IMR-90 (cell line): ENCODE measurements around the gene XPC. TPM values are rescaled to one million over a fixed set of nuclear protein-coding genes. Genes with fewer than 3 reads are reported as not detected.

ENCODE experiments used
- ATAC-seq: fragments of 200-7000 bp; cut with Tn5 transposase; 2 replicates; pipeline ENCODE4 v1.9.1; 2020; ENCODE audit warnings: low read depth, mild to moderate bottlenecking, moderate library complexity
- BruUV-seq: library from RNA; stranded (reverse); fragments of 400-500 nt; replicated peaks from 2 replicates; lab custom pipeline; 2021; lab: Mats Ljungman, UMichigan
- CTCF ChIA-PET: fragments of 300-600 bp; formaldehyde crosslinking; extraction: SDS; loops from one replicate; lab custom pipeline; 2021; ENCODE audit warnings: antibody characterized with exemption; lab: Yijun Ruan, JAX
- POLR2A ChIA-PET: fragments of 300-600 bp; sonication (Branson Sonifier 250); formaldehyde crosslinking; loops from one replicate; lab custom pipeline; 2022; ENCODE audit warnings: antibody characterized with exemption; ENCODE audit not compliant: unreplicated experiment; lab: Charles Lee
- DNase-seq: peaks from one replicate; pipeline ENCODE4 v3.0.0; 2013
- H2AFZ ChIP-seq: replicated peaks from 2 replicates; pipeline ENCODE3; 2013; ENCODE audit warnings: low read length, mild to moderate bottlenecking; ENCODE audit not compliant: poor library complexity
- H2AK5ac ChIP-seq: 2 replicates; pipeline ENCODE4 v1.6.1; 2013; ENCODE audit warnings: low read depth, low read length, inconsistent platforms
- H2AK9ac ChIP-seq: replicated peaks from 2 replicates; pipeline ENCODE3; 2013; ENCODE audit warnings: mild to moderate bottlenecking, low read depth, low read length, moderate library complexity; ENCODE audit not compliant: poor library complexity
- H2BK120ac ChIP-seq: 2 replicates; pipeline ENCODE4 v1.6.1; 2013; ENCODE audit warnings: low read depth, low read length, inconsistent platforms
- H2BK15ac ChIP-seq: 3 replicates; pipeline ENCODE4 v1.6.1; 2013; ENCODE audit warnings: low read depth, low read length, inconsistent platforms
- H2BK20ac ChIP-seq: 2 replicates; pipeline ENCODE4 v1.6.1; 2013; ENCODE audit warnings: low read depth, mild to moderate bottlenecking, inconsistent platforms, low read length, moderate library complexity
- H2BK5ac ChIP-seq: 2 replicates; pipeline ENCODE4 v1.6.1; 2013; ENCODE audit warnings: mild to moderate bottlenecking, low read depth, low read length, inconsistent platforms; ENCODE audit not compliant: poor library complexity, severe bottlenecking
- H3K14ac ChIP-seq: replicated peaks from 2 replicates; pipeline ENCODE4 v1.6.1; 2013; ENCODE audit warnings: low read depth, low read length, inconsistent platforms
- H3K18ac ChIP-seq: 2 replicates; pipeline ENCODE4 v1.6.1; 2013; ENCODE audit warnings: low read depth, low read length, control low read depth
- H3K23ac ChIP-seq: 2 replicates; pipeline ENCODE4 v1.6.1; 2013; ENCODE audit warnings: low read depth, low read length, inconsistent platforms
- H3K27ac ChIP-seq: 2 replicates; pipeline ENCODE4 v1.5.1; 2013; ENCODE audit warnings: mild to moderate bottlenecking, control low read depth, low read length; ENCODE audit not compliant: insufficient read depth
- H3K27me3 ChIP-seq: 2 replicates; pipeline ENCODE4 v1.6.1; 2013; ENCODE audit warnings: low read length; ENCODE audit not compliant: control insufficient read depth, insufficient read depth
- H3K36me3 ChIP-seq: 2 replicates; pipeline ENCODE4 v1.6.1; 2013; ENCODE audit warnings: low read length, mixed read lengths; ENCODE audit not compliant: control insufficient read depth, insufficient read depth
- H3K4ac ChIP-seq: 2 replicates; pipeline ENCODE4 v1.6.1; 2013; ENCODE audit warnings: low read depth, low read length, inconsistent platforms
- H3K4me1 ChIP-seq: 2 replicates; pipeline ENCODE4 v1.6.1; 2013; ENCODE audit warnings: low read length, mixed read lengths; ENCODE audit not compliant: control insufficient read depth, insufficient read depth
- H3K4me2 ChIP-seq: 2 replicates; pipeline ENCODE4 v1.6.1; 2013; ENCODE audit warnings: low read depth, mild to moderate bottlenecking, control low read depth, low read length, moderate library complexity
- H3K4me3 ChIP-seq: 2 replicates; pipeline ENCODE4 v1.5.1; 2013; ENCODE audit warnings: low read depth, mild to moderate bottlenecking, control low read depth, low read length, moderate library complexity; ENCODE audit not compliant: insufficient read depth
- H3K56ac ChIP-seq: 2 replicates; pipeline ENCODE4 v1.6.1; 2013; ENCODE audit warnings: low read length, inconsistent platforms; ENCODE audit not compliant: insufficient read depth; ENCODE audit errors: extremely low read depth
- H3K79me1 ChIP-seq, 2 experiments: 2 replicates each; pipeline ENCODE4 v1.6.1; 2013; ENCODE audit warnings: low read length in 2 of 2, inconsistent platforms in 1 of 2, low read depth in 1 of 2
- H3K9ac ChIP-seq: 2 replicates; pipeline ENCODE4 v1.6.1; 2013; ENCODE audit warnings: low read depth, low read length, control low read depth
- H3K9me1 ChIP-seq: 2 replicates; pipeline ENCODE4 v1.6.1; 2013; ENCODE audit warnings: low read length, inconsistent platforms; ENCODE audit not compliant: insufficient read depth
- H3K9me3 ChIP-seq: 2 replicates; pipeline ENCODE4 v1.6.1; 2013; ENCODE audit warnings: low read length; ENCODE audit not compliant: control insufficient read depth, insufficient read depth
- H4K20me1 ChIP-seq: 2 replicates; pipeline ENCODE4 v1.6.1; 2013; ENCODE audit warnings: low read length, inconsistent platforms; ENCODE audit not compliant: insufficient read depth
- H4K5ac ChIP-seq: 2 replicates; pipeline ENCODE4 v1.6.1; 2013; ENCODE audit warnings: mild to moderate bottlenecking, low read depth, low read length, control low read depth
- H4K8ac ChIP-seq, 2 experiments: 2 replicates each; pipeline ENCODE4 v1.6.1; 2013; ENCODE audit warnings: low read depth in 2 of 2, low read length in 2 of 2, control low read depth in 1 of 2, inconsistent platforms in 1 of 2
- H4K91ac ChIP-seq: 2 replicates; pipeline ENCODE4 v1.6.1; 2013; ENCODE audit warnings: low read depth, low read length, inconsistent platforms; ENCODE audit not compliant: insufficient read depth
- CEBPB ChIP-seq: IDR thresholded peaks from 2 replicates; pipeline ENCODE4 v1.6.1; 2012; ENCODE audit warnings: low read depth, low read length, improper control_type of control experiment
- MAZ ChIP-seq: IDR thresholded peaks from 2 replicates; pipeline ENCODE4 v1.6.1; 2012; ENCODE audit warnings: low read depth, mild to moderate bottlenecking, low read length, improper control_type of control experiment, moderate library complexity, borderline replicate concordance
- RFX5 ChIP-seq: IDR thresholded peaks from 2 replicates; pipeline ENCODE4 v1.8.0; 2012; ENCODE audit warnings: low read depth, mild to moderate bottlenecking, low read length, moderate library complexity
- WGBS, 2 experiments: methylation state at CpG; one replicate each; pipeline versions ENCODE4 v1.1.5 to v1.1.7; 2013; ENCODE audit warnings: missing lambda C conversion rate in 2 of 2; ENCODE audit not compliant: insufficient read length in 1 of 2; ENCODE audit errors: extremely low coverage in 2 of 2; 5-methylcytosine and 5-hydroxymethylcytosine counted together
- dilution Hi-C: fragments of 300-500 bp; cut with HindIII; formaldehyde crosslinking; loops from one replicate; pipeline ENCODE4 v1.14.3; 2018; ENCODE audit warnings: low sequenced_read_pairs; ENCODE audit not compliant: unreplicated experiment
- in situ Hi-C: fragments of 300-500 bp; cut with MboI; formaldehyde crosslinking; loops from 3 replicates; pipeline ENCODE4 v1.14.3; 2019; ENCODE audit warnings: low sequenced_read_pairs, inconsistent platforms, mixed read lengths
- intact Hi-C: fragments of 100-400 bp; cut with micrococcal nuclease; formaldehyde crosslinking; loops from 2 replicates; pipeline ENCODE4 v1.10.0; 2022
- polyA plus RNA-seq, 3 experiments: library from polyadenylated mRNA; depleted of rRNA; stranded (reverse); fragments of >200 nt; gene quantifications; 2 replicates each; pipeline ENCODE4 v1.2.3, GENCODE V29; 2012; ENCODE audit warnings: low replicate concordance in 1 of 3
- total RNA-seq: library from RNA; depleted of rRNA; stranded (reverse); fragments of >200 nt; gene quantifications from 2 replicates; pipeline ENCODE4 v1.2.3, GENCODE V29; 2012

The XPC gene
- total and polyA plus RNA-seq, 2 of the 4 experiments (the other 2 are of a cell fraction) = 30.9 to 48.8 TPM

DNA sequence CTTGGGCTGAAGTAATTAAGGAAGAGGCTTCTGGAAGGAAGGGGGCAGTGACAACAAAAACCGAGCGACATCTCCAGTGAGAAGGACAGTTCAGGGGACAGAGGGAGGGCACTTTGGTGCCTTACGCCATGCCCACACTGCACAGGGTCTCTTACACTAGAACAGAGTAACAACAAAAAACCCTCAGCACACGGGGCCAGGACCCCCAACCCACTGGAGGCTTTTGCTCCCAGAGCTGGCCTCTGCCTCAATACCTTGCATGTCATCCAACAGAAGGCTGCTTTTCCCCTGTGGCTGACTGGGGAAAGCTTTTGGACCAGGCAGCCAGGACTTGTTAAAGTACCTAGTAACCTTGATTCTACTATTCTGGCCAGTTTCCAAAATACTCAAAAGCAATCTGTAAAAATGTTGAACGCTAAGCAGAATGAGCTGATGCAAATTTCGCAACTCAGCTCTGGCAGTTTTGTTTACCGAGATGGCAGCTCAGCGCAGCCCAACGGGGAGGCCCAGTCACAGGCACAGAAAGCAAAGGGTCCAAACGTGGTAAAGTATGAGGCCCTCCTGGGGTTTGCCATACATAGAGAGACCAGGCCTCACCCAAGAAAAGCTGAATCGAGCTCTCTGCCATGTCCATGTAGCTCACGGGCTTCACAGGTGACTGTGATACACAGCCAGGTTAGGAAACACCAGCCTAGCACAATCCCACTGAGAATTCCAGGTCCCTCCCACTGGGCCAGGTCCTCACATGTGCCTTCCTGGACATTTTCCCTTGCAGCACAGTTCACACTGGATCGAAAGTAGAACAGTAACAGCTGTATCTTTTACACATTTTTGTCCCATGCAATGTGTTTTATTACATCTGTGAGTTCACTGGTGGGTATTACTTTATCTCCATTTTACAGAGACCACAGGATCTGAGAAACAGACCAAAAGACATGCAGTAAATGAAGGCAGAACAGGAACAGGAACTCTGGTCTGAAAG is 59.7 kb downstream of the XPC start:
- H2BK15ac ChIP-seq = no peak overlapping the region
- H2AFZ ChIP-seq = peak overlapping the region; percentile 3
- H3K27me3 ChIP-seq = no peaks in the 10 kb centered on the region
- TF ChIP-seq MAZ (no peak), RFX5 (no peak), CEBPB (peak; percentile 92)
- dilution Hi-C loops = no loop called here
- peak overlapping the region; percentile 2; the same call in 1 of the 2 replicates for H3K4me2 ChIP-seq
- POLR2A ChIA-PET = no interaction called here
- H3K27ac ChIP-seq = peak overlapping the region; percentile 55; the same call in 1 of the 2 replicates
- no peak overlapping the region; the same call in 1 of the 2 replicates for H2BK20ac ChIP-seq
- H4K20me1 ChIP-seq = no peaks in the 10 kb centered on the region
- H3K4me1 ChIP-seq = peaks cover 7% of the 10 kb centered on the region
- H2BK5ac ChIP-seq = peak overlapping the region; percentile 10
- H4K8ac ChIP-seq = peak overlapping the region; percentile 27 to 45; a peak in 1 of 4 replicates
- in situ Hi-C loops = loop anchor here (25.0 kb wide), 2 partner anchors 231 to 631 kb away; partner anchors contain the start of genes HDAC11 and WNT7A
- intact Hi-C loops = no loop called here
- peak overlapping the region; percentile 1; the same call in 1 of the 2 replicates for H4K5ac ChIP-seq
- H2AK9ac ChIP-seq = no peak overlapping the region
- no TSS peak for BruUV-seq
- no peak overlapping the region for H3K56ac ChIP-seq
- no peaks in the 10 kb centered on the region for H3K9me3 ChIP-seq
- peak overlapping the region; percentile 25; the same call in 1 of the 2 replicates for H3K4ac ChIP-seq
- peak overlapping the region; percentile 5; the same call in 1 of the 2 replicates for H4K91ac ChIP-seq
- peaks cover 22 to 30% of the 10 kb centered on the region in 2 experiments for H3K79me1 ChIP-seq
- DNase-seq = peak; percentile 62
- peaks cover 15% of the 10 kb centered on the region for H3K36me3 ChIP-seq
- H3K4me3 ChIP-seq = no peak overlapping the region
- 25% methylated on average over 6 of the region's 13 CpGs; no CpG with 5 or more reads in 1 of the 2 experiments for WGBS, 2 experiments
- ATAC-seq = peak; percentile 81
- 0 out of 2 replicates have a peak overlapping the region, but pooled peaks have one; percentile 2 for H3K18ac ChIP-seq
- CTCF ChIA-PET = no interaction called here
- H2BK120ac ChIP-seq = 0 out of 2 replicates have a peak overlapping the region, but pooled peaks have one; percentile 11
- peaks cover 12% of the 10 kb centered on the region; the same call in 1 of the 2 replicates for H3K9me1 ChIP-seq
- peak overlapping the region; percentile 26; the same call in 1 of the 2 replicates for H3K9ac ChIP-seq
- 0 out of 2 replicates have a peak overlapping the region, but pooled peaks have one; percentile 32 for H3K14ac ChIP-seq
- no peak overlapping the region for H2AK5ac ChIP-seq
- H3K23ac ChIP-seq = no peak overlapping the region; the same call in 1 of the 2 replicates
